Measurements from ENCODE around the gene LGR4. TPM values are rescaled to one million over a fixed set of nuclear protein-coding genes. Genes with fewer than 3 reads are reported as not detected.
A peak's percentile ranks its signal among the peaks of the same experiment; 100 is the strongest.

The LGR4 gene
- total RNA-seq, 1 donor: 11.2 TPM

- TF ChIP-seq CTCF (IDR thresholded peaks at IDR 0.05; ENCODE audit: insufficient read depth, low read depth, low read length): no peak
- no peak for DNase-seq (ENCODE audit: low read depth)
- no peak overlapping the region for H3K4me3 ChIP-seq (ENCODE audit: low read depth, low read length)
Observed at GRCh38 chr11:27487706-27488105, 15.1 kb upstream of the LGR4 start.

- H3K4me3 ChIP-seq (ENCODE audit: low read depth, low read length): no peak overlapping the region
- peak; percentile 88 for TF ChIP-seq CTCF (IDR thresholded peaks at IDR 0.05; ENCODE audit: insufficient read depth, low read depth, low read length)
- peak; percentile 73 for DNase-seq (ENCODE audit: low read depth)
Observed at GRCh38 chr11:27485930-27486773, 13.6 kb upstream of the LGR4 start.

- no peak for TF ChIP-seq CTCF (IDR thresholded peaks at IDR 0.05; ENCODE audit: insufficient read depth, low read depth, low read length)
- no peak overlapping the region for H3K4me3 ChIP-seq (ENCODE audit: low read depth, low read length)
- DNase-seq (ENCODE audit: low read depth): no peak
Observed at GRCh38 chr11:27482793-27483192, 10.2 kb upstream of the LGR4 start.

- no peak for DNase-seq (ENCODE audit: low read depth)
- no peak for TF ChIP-seq CTCF (IDR thresholded peaks at IDR 0.05; ENCODE audit: insufficient read depth, low read depth, low read length)
- no peak overlapping the region for H3K4me3 ChIP-seq (ENCODE audit: low read depth, low read length)
Observed at GRCh38 chr11:27481992-27482391, 9.4 kb upstream of the LGR4 start.

- H3K4me3 ChIP-seq (ENCODE audit: low read depth, low read length): no peak overlapping the region
- TF ChIP-seq CTCF (IDR thresholded peaks at IDR 0.05; ENCODE audit: insufficient read depth, low read depth, low read length): no peak
- DNase-seq (ENCODE audit: low read depth): peak; percentile 64
Observed at GRCh38 chr11:27477831-27478230, 5.2 kb upstream of the LGR4 start.

GRCh38 chr11:27477243-27477642, 4.7 kb upstream of the LGR4 start:
- no peak for DNase-seq (ENCODE audit: low read depth)
- no peak for TF ChIP-seq CTCF (IDR thresholded peaks at IDR 0.05; ENCODE audit: insufficient read depth, low read depth, low read length)
- H3K4me3 ChIP-seq (ENCODE audit: low read depth, low read length): no peak overlapping the region

- TF ChIP-seq CTCF (IDR thresholded peaks at IDR 0.05; ENCODE audit: insufficient read depth, low read depth, low read length): no peak
- no peak overlapping the region for H3K4me3 ChIP-seq (ENCODE audit: low read depth, low read length)
- no peak for DNase-seq (ENCODE audit: low read depth)
Observed at GRCh38 chr11:27475622-27476021, 3.0 kb upstream of the LGR4 start.
